Activated CD8-positive, alpha-beta T cell treated with anti-CD3 and anti-CD28 coated beads for 36 hours (primary cell): ENCODE data around the gene PLEKHO2. TPM values are rescaled to one million over a fixed set of nuclear protein-coding genes. Genes with fewer than 3 reads are reported as not detected.

Source experiments
- ATAC-seq: fragments of 200-7000 bp; cut with Tn5 transposase; one replicate; pipeline ENCODE4 v1.10.0; 2021; ENCODE audit warnings: mild to moderate bottlenecking, moderate library complexity
- CTCF ChIA-PET: fragments of 350-600 bp; sonication (Branson Sonifier 250); formaldehyde crosslinking; loops from one replicate; lab custom pipeline; 2021; ENCODE audit warnings: antibody characterized with exemption; lab: Charles Lee
- POLR2A ChIA-PET: fragments of 350-600 bp; sonication (Branson Sonifier 250); formaldehyde crosslinking; loops from one replicate; lab custom pipeline; 2021; ENCODE audit warnings: antibody characterized with exemption; lab: Charles Lee
- DNase-seq: peaks from one replicate; pipeline ENCODE4 v3.0.0-alpha.2; 2020
- H3K27ac Mint-ChIP-seq: one replicate; pipeline ENCODE4 v1.8.0; 2021; ENCODE audit warnings: mild to moderate bottlenecking, mixed read lengths
- H3K27me3 Mint-ChIP-seq: one replicate; pipeline ENCODE4 v1.8.0; 2021; ENCODE audit warnings: mixed read lengths
- H3K36me3 Mint-ChIP-seq: one replicate; pipeline ENCODE4 v1.8.0; 2021; ENCODE audit warnings: low read depth, mixed read lengths
- H3K4me1 Mint-ChIP-seq: one replicate; pipeline ENCODE4 v1.8.0; 2021; ENCODE audit warnings: low read depth, mixed read lengths
- H3K4me3 Mint-ChIP-seq: one replicate; pipeline ENCODE4 v1.8.0; 2021; ENCODE audit warnings: mild to moderate bottlenecking, moderate library complexity, mixed read lengths
- H3K9me3 Mint-ChIP-seq: one replicate; pipeline ENCODE4 v1.8.0; 2021; ENCODE audit warnings: mixed read lengths
- intact Hi-C: fragments of 100-400 bp; cut with micrococcal nuclease; formaldehyde crosslinking; loops from one replicate; pipeline ENCODE4 v1.10.0; 2022
- total RNA-seq, 2 experiments: library from RNA; stranded (reverse); gene quantifications; one replicate each; pipeline ENCODE4 v1.2.3, GENCODE V29; 2021
- TF ChIP-seq, protein P1 (sequence below): fragments of 200-600 bp; IDR thresholded peaks from one replicate; pipeline ENCODE4 v1.8.0; 2022; ENCODE audit warnings: antibody characterized with exemption, mild to moderate bottlenecking

The PLEKHO2 gene
- total RNA-seq, 2 experiments from 2014 or later: 10.1 to 10.4 TPM

DNA sequence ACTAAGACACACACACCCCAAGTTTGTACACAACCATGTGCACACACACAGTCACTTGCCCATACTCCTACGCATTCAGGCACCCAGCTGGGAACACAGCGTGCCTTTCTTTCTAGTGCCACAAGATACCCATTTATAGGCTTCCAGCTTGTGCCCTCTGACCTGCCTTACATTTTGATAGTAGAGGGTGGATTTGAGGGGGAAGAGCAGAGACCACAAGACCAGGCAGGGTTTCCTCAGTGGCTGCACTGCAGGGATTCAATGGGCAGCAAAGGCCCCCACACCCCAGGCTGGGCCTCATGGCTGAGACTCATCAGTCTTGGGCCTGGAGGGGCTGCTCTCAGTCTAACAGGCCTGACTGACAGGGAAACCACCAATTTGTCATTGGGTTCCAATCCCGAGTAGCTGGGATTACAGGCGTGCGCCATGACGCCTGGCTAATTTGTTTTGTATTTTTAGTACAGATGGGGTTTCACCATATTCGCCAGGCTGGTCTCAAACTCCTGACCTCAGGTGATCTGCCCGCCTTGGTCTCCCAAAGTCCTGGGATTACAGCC, 51.2 kb downstream of the PLEKHO2 start:
- TF ChIP-seq, protein P1, sequence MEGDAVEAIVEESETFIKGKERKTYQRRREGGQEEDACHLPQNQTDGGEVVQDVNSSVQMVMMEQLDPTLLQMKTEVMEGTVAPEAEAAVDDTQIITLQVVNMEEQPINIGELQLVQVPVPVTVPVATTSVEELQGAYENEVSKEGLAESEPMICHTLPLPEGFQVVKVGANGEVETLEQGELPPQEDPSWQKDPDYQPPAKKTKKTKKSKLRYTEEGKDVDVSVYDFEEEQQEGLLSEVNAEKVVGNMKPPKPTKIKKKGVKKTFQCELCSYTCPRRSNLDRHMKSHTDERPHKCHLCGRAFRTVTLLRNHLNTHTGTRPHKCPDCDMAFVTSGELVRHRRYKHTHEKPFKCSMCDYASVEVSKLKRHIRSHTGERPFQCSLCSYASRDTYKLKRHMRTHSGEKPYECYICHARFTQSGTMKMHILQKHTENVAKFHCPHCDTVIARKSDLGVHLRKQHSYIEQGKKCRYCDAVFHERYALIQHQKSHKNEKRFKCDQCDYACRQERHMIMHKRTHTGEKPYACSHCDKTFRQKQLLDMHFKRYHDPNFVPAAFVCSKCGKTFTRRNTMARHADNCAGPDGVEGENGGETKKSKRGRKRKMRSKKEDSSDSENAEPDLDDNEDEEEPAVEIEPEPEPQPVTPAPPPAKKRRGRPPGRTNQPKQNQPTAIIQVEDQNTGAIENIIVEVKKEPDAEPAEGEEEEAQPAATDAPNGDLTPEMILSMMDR: no peak
- ATAC-seq (peak; percentile 8), DNase-seq (peak; percentile 76)
- ChIA-PET POLR2A (interaction anchor here (0.6 to 3.9 kb wide), 12 partner anchors 11 to 554 kb away, joined by 3 to 42 read pairs (median 4); partner anchors contain the start of genes PIF1, PLEKHO2 and SPG21), CTCF (interaction anchor here (1.1 to 4.6 kb wide), 7 partner anchors 11 to 112 kb away, joined by 3 to 70 read pairs (median 12); partner anchors contain the start of gene PLEKHO2)
- Mint-ChIP-seq H3K36me3 (no peaks in the 10 kb centered on the region), H3K4me1 (peaks cover 54% of the 10 kb centered on the region), H3K27ac (peak overlapping the region; percentile 99), H3K9me3 (no peaks in the 10 kb centered on the region), H3K4me3 (peak overlapping the region; percentile 91), H3K27me3 (no peaks in the 10 kb centered on the region)
- intact Hi-C loops: loop anchor here (5.0 kb wide), 2 partner anchors 51 to 66 kb away; partner anchors contain the start of genes PIF1 and PLEKHO2

DNA sequence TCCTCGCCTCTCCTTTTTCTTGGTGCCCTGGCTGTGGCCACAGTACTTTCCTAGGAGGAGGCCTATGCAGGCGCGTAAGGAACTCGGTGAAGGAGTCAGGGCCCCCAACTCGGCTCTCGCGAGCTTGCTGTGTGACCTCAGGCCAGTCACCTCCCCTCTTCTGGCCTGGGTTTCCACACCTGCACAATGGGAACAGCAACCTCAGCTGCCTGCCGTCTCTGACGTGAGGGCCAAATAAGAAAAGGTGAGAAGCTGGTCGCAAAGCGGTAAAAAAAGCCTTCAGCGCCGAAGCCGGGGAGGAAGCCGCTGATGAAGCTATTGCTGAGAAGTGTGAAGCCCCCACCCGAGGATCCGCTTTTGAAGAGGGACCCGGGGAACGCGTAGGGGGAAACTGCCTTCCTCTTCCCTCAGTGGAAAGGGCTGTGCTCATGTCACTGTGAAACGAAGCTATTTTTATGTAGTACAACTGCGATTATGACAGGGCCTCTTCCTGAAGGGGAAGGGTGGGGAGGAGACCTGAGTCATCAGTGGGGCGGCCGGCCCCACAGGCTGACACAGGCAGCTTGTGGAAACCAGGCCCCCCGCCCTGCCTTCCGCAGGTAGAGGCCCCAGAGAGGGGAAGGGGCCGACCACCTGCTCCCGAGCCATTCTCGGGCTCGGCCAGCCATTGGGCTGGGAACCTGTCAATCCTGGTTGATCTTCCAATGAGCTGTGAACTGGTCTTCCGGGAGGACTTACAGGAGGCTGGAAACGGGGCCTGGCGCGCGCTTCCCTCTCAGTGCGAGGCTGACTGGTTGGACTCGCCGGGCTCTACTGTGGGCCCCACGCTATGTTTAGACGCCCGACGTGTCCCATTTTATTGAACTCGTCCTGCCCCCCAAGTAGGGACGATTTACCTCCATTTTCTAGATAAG, 52.0 kb downstream of the PLEKHO2 start:
- CTCF ChIA-PET: interaction anchor here (1.1 to 4.6 kb wide), 10 partner anchors 9 to 163 kb away, joined by 3 to 70 read pairs (median 9); partner anchors contain the start of gene PLEKHO2
- intact Hi-C loops: loop anchor here (5.0 kb wide), 2 partner anchors 51 to 66 kb away; partner anchors contain the start of genes PIF1 and PLEKHO2
- peak; percentile 82 for ATAC-seq

DNA sequence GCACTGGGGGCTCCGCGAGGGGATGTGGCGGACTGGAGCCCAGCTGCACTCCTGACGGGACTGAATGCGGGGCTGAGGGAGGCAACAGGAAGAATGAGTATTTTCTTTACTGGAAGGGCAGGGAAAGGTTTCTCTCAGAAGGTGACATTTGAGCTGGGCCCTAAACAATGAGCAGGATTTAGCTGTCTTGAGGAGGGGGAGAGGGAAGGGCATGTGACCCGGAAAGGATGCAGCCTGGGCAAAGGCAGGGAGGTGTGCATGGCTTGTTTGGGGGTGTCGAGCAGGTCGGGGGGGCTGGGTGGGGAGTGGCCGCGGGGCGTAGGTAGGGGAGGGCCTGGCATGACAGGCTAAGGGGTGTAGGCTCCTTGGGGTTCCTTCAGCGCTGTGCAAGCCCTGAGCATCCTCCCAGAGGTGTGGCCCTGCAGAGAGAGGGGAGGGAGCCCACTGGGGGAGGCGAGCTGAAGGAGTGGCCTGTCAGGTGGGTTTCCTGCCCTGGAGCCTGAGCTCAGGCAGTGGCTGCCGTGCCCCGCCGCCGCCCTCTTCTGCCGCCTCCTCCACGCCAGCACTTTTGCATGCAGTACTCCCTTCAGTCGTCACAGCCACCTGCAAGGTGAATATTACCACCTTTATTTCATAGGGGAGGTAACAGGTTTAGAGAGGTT, 52.8 kb downstream of the PLEKHO2 start:
- DNase-seq (peak; percentile 89), ATAC-seq (peak; percentile 54)
- Mint-ChIP-seq H3K27ac (peak overlapping the region; percentile 99), H3K27me3 (no peaks in the 10 kb centered on the region), H3K4me3 (peak overlapping the region; percentile 91), H3K9me3 (no peaks in the 10 kb centered on the region), H3K4me1 (peaks cover 54% of the 10 kb centered on the region), H3K36me3 (peaks cover 3% of the 10 kb centered on the region)
- TF ChIP-seq, protein P1: no peak
- intact Hi-C loops: loop anchor here (5.0 kb wide), 2 partner anchors 52 to 67 kb away; partner anchors contain the start of genes PIF1 and PLEKHO2
- ChIA-PET CTCF (interaction anchor here (0.6 to 4.6 kb wide), 11 partner anchors 9 to 164 kb away, joined by 3 to 70 read pairs (median 8); partner anchors contain the start of gene PLEKHO2), POLR2A (interaction anchor here (0.8 to 3.9 kb wide), 17 partner anchors 9 to 410 kb away, joined by 3 to 42 read pairs (median 4); partner anchors contain the start of genes ANKDD1A, PIF1, PLEKHO2 and RNU5B-1)

More for the DNA sequence above, 52.0 kb downstream of the PLEKHO2 start:
- TF ChIP-seq, protein P1: no peak
- DNase-seq: peak; percentile 99
- peaks cover 54% of the 10 kb centered on the region for H3K4me1 Mint-ChIP-seq
- H3K4me3 Mint-ChIP-seq: peak overlapping the region; percentile 91
- H3K27ac Mint-ChIP-seq: peak overlapping the region; percentile 99
- H3K36me3 Mint-ChIP-seq: no peaks in the 10 kb centered on the region
- POLR2A ChIA-PET: interaction anchor here (0.6 to 3.9 kb wide), 18 partner anchors 10 to 553 kb away, joined by 3 to 42 read pairs (median 4); partner anchors contain the start of genes PIF1, PLEKHO2, RNU5B-1 and SPG21
- no peaks in the 10 kb centered on the region for H3K9me3 Mint-ChIP-seq
- no peaks in the 10 kb centered on the region for H3K27me3 Mint-ChIP-seq

DNA sequence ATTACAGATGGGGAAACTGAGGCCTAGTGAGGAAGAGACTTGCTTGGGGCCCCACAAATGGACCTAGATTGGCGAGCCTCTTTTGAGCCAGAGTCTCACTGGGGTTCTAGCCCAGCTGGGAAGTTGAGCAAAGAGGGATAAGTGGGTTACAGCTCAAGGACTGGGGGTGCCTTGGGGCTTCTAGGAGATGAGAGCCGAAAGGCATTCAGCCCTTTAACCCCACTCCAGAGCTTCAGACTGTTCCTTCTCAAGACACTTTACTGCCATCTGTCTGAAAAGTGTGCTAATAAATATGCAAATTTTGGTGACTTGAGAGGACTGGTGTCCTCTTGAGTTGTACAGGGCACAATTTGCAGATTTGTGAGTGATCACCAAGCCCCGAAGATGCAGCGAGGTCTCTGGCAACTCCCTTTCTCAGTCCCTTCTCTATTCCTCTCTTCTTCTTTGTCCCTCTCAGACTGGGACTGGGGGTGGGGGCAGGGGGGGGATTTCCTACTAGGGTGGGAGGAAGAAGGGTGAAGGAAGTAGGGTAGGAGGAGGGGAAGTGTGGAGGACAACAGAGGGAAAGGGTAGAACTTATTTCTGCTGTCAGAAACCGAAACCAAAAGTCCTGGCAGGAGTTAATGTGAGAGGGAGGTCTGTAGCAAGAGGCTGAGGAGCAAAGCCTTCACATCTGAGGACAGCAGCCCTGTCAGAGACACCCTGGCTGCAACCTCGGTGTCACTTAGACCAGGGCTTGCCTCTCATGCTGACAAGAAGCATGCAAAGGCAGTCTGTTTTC, 53.8 kb downstream of the PLEKHO2 start:
- intact Hi-C loops: no loop called here
- H3K27me3 Mint-ChIP-seq: no peaks in the 10 kb centered on the region
- TF ChIP-seq, protein P1: no peak
- peak overlapping the region; percentile 91 for H3K4me3 Mint-ChIP-seq
- no peak for ATAC-seq
- ChIA-PET CTCF (interaction anchor here (1.2 to 4.6 kb wide), 9 partner anchors 8 to 165 kb away, joined by 3 to 70 read pairs (median 10); partner anchors contain the start of gene PLEKHO2), POLR2A (interaction anchor here (1.0 to 3.9 kb wide), 8 partner anchors 8 to 192 kb away, joined by 3 to 42 read pairs (median 6); partner anchors contain the start of genes ANKDD1A and PLEKHO2)
- DNase-seq: peak; percentile 45
- no peaks in the 10 kb centered on the region for H3K9me3 Mint-ChIP-seq
- H3K36me3 Mint-ChIP-seq: peaks cover 3% of the 10 kb centered on the region
- peaks cover 54% of the 10 kb centered on the region for H3K4me1 Mint-ChIP-seq
- H3K27ac Mint-ChIP-seq: peak overlapping the region; percentile 99
